Thyroid gland (tissue), 4 donors: ENCODE results near the gene HASPIN. TPM values are rescaled to one million over a fixed set of nuclear protein-coding genes. Genes with fewer than 3 reads are reported as not detected.

Experiments
- DNase-seq, 2 donors: peaks; one replicate each; pipeline ENCODE4 v3.0.0-alpha.2; 2019
- H3K27ac ChIP-seq, 3 donors: fragments of 200-600 bp; sonication (generic); 1 replicate in 2 of 3; 2 replicates in 1 of 3; pipeline ENCODE4 v1.5.1; 2016 to 2019; ENCODE audit warnings: mild to moderate bottlenecking in 1 of 3, moderate library complexity in 1 of 3
- H3K27me3 ChIP-seq: fragments of 200-600 bp; sonication (generic); one replicate; pipeline ENCODE4 v1.5.1; 2019
- H3K36me3 ChIP-seq, 2 donors: fragments of 200-600 bp; sonication (generic); one replicate each; pipeline ENCODE4 v1.5.1; 2016 to 2019
- H3K4me1 ChIP-seq, 2 donors: fragments of 200-600 bp; sonication (generic); one replicate each; pipeline ENCODE4 v1.5.1; 2017 to 2019
- H3K4me3 ChIP-seq, 3 donors: fragments of 200-600 bp; sonication (generic); replicated peaks in 1 of 3; 1 replicate in 2 of 3; 2 replicates in 1 of 3; pipeline ENCODE4 v1.5.1; 2016; ENCODE audit warnings: mild to moderate bottlenecking in 1 of 3
- H3K9me3 ChIP-seq: fragments of 200-600 bp; sonication (generic); one replicate; pipeline ENCODE4 v1.5.1; 2017
- CTCF ChIP-seq, 6 experiments: fragments of 200-600 bp in 3 of 6; fragments of 450-650 bp in 3 of 6; sonication (generic) in 3 of 6; IDR thresholded peaks; one replicate each; pipeline ENCODE4 v1.5.1; 2016 to 2019; ENCODE audit warnings: antibody characterized with exemption in 6 of 6, mild to moderate bottlenecking in 2 of 6, inconsistent platforms in 1 of 6, moderate library complexity in 1 of 6
- POLR2A ChIP-seq, 2 donors: fragments of 450-650 bp; IDR thresholded peaks; one replicate each; pipeline ENCODE4 v1.6.1; 2017; ENCODE audit warnings: antibody characterized with exemption in 2 of 2, mild to moderate bottlenecking in 2 of 2, moderate library complexity in 1 of 2
- WGBS, 2 donors: methylation state at CpG; one replicate each; pipeline ENCODE4 v1.1.5; 2017; 5-methylcytosine and 5-hydroxymethylcytosine counted together
- intact Hi-C: fragments of 100-400 bp; cut with DNase I; formaldehyde crosslinking; loops from one replicate; pipeline ENCODE4 v1.15.1; 2023
- total RNA-seq, 4 donors: library from RNA; depleted of rRNA; stranded (reverse); fragments of >200 nt; gene quantifications; one replicate each; pipeline ENCODE4 v1.2.3, GENCODE V29; 2016

The HASPIN gene
- total RNA-seq, 4 donors from 2014 or later: 0.13 to 0.21 TPM; not detected in 2

GRCh38 chr17:3750296-3750695 lies 26.6 kb downstream of the HASPIN start:
- no peaks in the 10 kb centered on the region for H3K36me3 ChIP-seq
- DNase-seq: no peak
- H3K27ac ChIP-seq: no peak overlapping the region
- intact Hi-C loops: no loop called here
- TF ChIP-seq POLR2A (IDR thresholded peaks at IDR 0.05): no peak
- TF ChIP-seq CTCF (IDR thresholded peaks at IDR 0.05): no peak
- H3K27me3 ChIP-seq: no peaks in the 10 kb centered on the region
- H3K4me3 ChIP-seq: no peak overlapping the region
- H3K9me3 ChIP-seq: no peaks in the 10 kb centered on the region
- H3K4me1 ChIP-seq: peaks cover 0 to 4% of the 10 kb centered on the region in 2 donors
- 89 to 92% methylated on average over 17 of the region's 17 CpGs for WGBS, 2 donors

GRCh38 chr17:3750926-3751325 lies 27.2 kb downstream of the HASPIN start:
- no peaks in the 10 kb centered on the region for H3K9me3 ChIP-seq
- H3K4me3 ChIP-seq: no peak overlapping the region
- intact Hi-C loops: no loop called here
- TF ChIP-seq POLR2A (IDR thresholded peaks at IDR 0.05): no peak
- TF ChIP-seq CTCF (IDR thresholded peaks at IDR 0.05): no peak
- peaks cover 0 to 8% of the 10 kb centered on the region in 2 donors for H3K4me1 ChIP-seq
- no peaks in the 10 kb centered on the region for H3K36me3 ChIP-seq
- no peak for DNase-seq
- WGBS, 2 donors: 76 to 84% methylated on average over 8 of the region's 8 CpGs
- H3K27me3 ChIP-seq: no peaks in the 10 kb centered on the region
- H3K27ac ChIP-seq: no peak overlapping the region

DNA sequence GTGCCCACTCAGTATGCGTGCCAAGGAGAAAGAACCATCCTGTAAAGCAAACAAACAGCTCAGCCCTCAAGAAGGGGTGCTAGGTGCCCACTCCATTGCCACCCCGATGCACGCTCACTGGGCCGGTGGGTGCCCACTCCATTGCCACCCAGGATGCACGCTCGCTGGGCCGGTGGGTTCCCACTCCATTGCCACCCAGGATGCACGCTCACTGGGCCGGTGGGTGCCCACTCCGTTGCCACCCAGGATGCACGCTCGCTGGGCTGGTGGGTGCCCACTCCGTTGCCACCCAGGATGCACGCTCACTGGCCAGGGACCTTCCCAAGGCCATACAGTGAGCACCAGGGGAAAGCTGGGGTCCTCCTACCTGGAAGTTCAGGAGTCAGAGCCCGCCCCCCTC lies 28.1 kb downstream of the HASPIN start:
- no peak overlapping the region for H3K4me3 ChIP-seq
- TF ChIP-seq POLR2A (IDR thresholded peaks at IDR 0.05): no peak
- TF ChIP-seq CTCF (IDR thresholded peaks at IDR 0.05): no peak
- no peaks in the 10 kb centered on the region for H3K27me3 ChIP-seq
- WGBS, 2 donors: 91 to 98% methylated on average over 14 to 15 of the region's 15 CpGs
- no peaks in the 10 kb centered on the region for H3K9me3 ChIP-seq
- no peak overlapping the region for H3K27ac ChIP-seq
- DNase-seq: no peak
- H3K4me1 ChIP-seq: peaks cover 0 to 8% of the 10 kb centered on the region in 2 donors
- H3K36me3 ChIP-seq: no peaks in the 10 kb centered on the region
- intact Hi-C loops: no loop called here

DNA sequence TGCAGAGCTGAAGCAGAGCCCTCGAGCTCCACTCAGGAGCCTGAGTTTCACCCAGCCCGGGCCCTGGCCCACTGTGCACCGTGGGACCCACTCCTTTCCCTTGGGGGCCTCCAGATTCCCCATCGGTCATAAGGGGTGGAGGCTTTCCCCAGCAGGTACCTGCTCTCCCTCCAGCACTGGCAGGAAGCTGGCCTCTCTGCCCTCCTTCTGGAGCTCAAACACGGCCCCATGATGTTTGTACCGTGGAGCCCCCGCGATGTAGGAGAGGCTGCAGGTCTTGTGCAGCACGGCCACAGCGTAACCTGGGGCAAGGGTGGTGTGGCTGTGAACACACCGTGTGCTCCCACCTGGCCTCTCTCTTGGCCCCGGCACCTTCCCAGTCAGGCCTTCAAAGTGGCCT lies 29.9 kb downstream of the HASPIN start:
- Histone ChIP-seq H3K4me1 (peaks cover 0 to 8% of the 10 kb centered on the region in 2 donors), H3K4me3 (no peak overlapping the region), H3K9me3 (no peaks in the 10 kb centered on the region), H3K27ac (no peak overlapping the region), H3K27me3 (no peaks in the 10 kb centered on the region), H3K36me3 (no peaks in the 10 kb centered on the region)
- intact Hi-C loops: no loop called here
- TF ChIP-seq CTCF (IDR thresholded peaks at IDR 0.05): no peak
- 66 to 76% methylated on average over 4 to 7 of the region's 12 CpGs for WGBS, 2 donors
- no peak for DNase-seq

- no peaks in the 10 kb centered on the region for H3K36me3 ChIP-seq
- H3K9me3 ChIP-seq: no peaks in the 10 kb centered on the region
- no peak for DNase-seq
- H3K4me3 ChIP-seq: no peak overlapping the region
- intact Hi-C loops: no loop called here
- H3K27ac ChIP-seq: no peak overlapping the region
- H3K27me3 ChIP-seq: no peaks in the 10 kb centered on the region
- TF ChIP-seq POLR2A (IDR thresholded peaks at IDR 0.05) (no peak), CTCF (IDR thresholded peaks at IDR 0.05) (no peak)
- H3K4me1 ChIP-seq: peaks cover 0 to 8% of the 10 kb centered on the region in 2 donors
- WGBS, 2 donors: 80 to 83% methylated on average over 18 of the region's 18 CpGs
Measured at GRCh38 chr17:3754066-3754457, 30.4 kb downstream of the HASPIN start.
